ENCODE measurements around the gene NCOA1.

Gene NCOA1

DNA sequence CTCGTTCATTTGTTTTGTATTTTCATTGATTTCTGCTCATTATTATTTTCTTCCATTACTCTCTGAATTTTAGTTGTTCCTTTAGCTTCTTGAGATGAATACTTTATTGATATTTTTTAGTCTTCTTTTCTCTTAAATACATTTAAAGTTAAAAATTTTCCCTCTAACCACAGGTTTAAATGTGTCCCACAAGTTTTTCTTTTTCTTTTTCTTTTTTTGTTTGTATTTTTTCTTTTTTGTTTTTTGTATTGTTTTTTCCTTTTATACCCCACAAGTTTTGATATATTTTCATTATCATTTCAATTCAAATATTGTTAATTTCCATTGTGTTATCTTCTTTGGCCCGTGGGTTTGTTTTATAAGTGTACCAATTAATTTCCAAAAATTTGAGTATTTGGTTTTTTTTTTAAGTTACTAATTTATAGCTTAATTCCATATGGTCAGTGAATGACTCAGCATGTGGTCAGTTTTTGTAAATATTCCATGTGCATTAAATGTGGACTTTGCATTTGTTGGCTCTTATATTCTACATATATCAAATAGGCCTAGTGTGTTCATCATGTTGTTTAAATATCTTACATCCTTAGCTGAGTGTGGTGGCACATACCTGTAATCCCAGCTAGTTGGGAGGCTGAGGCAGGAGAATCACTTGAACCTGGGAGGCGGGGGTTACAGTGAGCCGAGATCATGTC is 318.4 kb downstream of the NCOA1 start:
- DNase-seq = no peak

DNA sequence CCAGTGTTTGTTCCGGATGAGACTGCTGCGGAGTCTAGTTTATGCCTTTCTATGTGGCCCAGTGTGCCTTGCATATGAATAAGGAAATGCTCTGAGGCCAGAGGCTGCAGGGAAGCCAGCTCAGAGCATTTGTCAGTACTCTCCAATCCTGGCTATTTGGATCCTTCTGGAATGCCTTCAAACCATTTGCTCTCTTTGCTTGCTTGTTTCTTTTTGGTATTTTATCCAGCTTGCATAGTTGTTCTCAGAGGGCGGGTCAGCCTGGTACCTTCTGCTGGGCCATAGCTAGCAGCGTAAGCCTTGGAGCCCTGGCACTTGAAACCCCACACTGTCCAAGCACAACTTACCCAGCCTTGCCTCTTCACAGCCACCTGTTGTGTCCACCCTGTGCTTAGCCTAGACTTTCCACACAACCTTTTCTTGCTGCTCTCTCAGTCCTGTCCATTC is 322.7 kb downstream of the NCOA1 start:
- no peak for DNase-seq

DNA sequence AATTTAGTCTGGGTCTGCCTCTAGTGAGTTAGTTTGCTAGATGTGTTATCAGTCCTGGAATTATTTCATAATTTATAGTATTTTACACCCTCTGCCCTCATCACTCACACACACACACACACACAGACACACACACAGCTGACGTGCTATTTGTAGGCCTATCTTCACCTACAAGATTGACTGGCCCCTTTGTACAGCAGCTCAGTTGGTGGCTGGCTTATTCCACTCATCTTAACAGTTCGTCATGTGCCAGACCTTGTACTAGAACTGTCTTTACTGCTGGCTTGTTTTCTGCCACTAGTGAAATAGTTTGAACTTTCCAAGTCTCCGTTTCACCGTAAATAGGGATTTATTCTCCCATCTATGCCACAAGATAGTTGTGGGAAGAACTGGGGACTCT is 323.5 kb downstream of the NCOA1 start:
- no peak for DNase-seq

DNA sequence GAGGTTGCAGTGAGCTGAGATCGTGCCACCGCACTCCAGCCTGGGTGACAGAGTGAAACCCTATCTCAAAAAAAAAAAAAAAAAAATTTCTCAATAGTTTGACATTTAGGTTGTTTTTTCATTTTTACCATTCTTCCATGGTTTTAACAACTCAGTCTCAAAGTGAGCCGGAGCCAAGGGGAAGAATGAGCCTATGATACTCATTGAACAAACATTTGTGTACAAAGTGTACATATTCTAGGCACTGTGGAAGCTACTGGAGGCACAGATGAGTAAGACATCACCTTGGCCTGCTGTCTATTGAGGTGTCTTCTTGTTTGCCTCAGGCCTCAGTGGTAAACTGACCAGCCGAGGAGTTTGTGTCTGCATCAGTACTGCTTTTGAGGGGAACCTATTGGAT is 324.1 kb downstream of the NCOA1 start:
- no peak for DNase-seq

DNA sequence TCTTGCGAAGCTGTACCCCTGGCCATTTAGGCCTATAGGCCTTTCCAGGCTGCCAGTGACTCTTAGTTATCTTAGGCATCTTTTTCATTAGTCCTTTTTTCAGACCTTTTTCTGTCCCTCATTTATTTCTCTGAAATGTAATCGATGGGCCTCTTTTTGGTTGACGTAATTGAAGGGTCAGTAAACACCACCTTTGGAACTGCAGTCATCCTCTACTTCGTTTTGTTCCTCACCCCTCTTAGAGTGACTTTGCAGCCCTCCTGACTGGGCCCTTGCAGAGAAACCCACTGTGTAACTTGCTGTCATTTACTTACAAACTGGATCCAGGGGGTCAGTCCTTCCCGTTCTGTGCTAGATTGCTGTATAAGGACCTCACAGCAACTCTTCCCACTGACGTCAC is 325.4 kb downstream of the NCOA1 start:
- no peak for DNase-seq

DNA sequence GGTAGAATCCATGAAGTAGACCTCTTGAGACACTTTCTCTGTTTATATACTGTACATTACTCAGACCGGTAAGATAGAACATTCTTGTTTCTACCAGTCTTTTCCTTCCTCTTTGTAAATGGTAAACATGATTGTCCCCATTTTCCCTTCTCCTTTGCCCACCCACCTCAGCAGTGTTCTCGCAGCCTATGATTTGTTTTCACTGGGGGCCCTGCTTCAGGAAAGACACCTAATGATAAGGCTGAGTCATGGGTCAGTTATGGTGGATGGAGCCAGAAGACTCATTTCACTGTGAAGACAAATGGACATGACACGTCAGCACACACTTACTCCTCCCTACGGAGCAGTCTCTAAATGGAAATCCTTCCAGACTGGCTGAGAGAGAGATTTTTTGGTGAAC is 325.8 kb downstream of the NCOA1 start:
- no peak for DNase-seq

DNA sequence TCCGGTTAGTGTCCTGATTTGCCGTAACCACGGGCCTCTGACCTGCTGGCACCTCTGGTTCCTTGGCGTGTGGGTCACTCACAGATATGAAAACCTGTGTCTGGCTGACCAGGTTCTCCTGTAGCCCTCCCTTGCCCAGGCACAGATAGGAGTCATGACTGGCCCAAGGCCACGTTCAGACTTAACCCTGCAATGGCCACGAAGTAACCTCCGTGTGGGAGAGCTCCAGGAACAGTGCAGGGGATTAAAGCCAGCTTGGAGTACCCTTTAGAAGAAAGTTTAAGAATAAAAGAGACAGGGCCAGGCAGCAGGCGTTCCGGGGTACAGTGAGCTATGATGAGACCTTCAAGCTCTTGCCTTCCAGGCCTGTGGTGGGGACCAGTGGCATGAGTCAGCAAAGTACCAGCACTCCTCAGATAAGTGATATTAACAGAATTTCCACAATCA is 327.7 kb downstream of the NCOA1 start:
- no peak for DNase-seq

DNA sequence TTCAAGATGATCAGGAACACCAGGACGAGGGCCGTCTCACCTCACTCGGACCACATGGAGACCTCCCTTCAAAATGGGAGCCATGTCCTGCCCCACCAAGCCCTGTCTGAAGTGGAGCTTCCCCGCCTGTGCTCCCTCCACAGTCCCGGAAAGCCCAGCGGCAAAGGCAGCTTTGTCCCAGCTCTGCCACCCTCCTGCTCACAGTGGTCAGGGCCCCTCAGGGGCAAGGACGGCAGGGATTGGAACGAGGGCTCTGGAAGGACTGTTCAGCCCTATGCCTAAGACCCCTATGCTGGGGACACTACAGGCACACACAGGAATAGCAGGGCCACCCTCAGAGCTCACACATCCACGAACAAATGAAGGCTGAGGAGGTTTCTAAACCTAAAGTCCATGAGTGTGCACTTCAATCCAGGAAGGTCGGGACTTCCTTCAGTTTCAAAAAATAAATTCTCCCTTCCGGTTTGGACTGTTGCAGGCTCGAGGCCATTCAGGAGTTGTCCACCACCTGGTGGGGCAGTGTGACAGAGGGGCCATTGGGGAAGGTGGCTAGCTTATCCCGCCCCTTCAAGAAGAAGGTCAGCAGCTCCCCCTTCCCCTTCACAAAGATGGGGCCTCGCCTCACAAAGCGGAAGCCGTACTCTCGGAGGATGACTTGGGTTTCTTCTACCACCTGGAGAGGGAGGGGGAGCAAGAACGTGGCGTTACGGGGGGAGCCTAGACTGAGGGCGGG is 328.6 kb downstream of the NCOA1 start:
- DNase-seq = no peak

DNA sequence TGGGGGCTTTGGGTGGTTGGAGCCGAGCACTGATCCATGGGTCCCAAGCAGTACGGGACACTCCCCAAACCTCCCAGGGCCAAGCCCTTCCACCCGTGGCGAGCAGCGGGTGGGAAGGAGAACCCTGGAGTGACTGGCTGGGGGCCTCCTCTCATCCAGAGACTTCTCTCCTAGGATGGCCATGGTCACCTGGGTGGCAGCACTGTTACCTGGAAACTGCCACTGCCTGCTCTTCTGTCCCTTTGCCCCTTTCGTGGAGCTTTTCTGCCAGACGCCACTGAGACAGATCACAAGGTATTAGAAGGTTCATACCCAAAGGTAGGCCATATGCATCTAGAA is 329.1 kb downstream of the NCOA1 start:
- no peak for DNase-seq
